ENCODE results near the gene CACNB4.

DNA sequence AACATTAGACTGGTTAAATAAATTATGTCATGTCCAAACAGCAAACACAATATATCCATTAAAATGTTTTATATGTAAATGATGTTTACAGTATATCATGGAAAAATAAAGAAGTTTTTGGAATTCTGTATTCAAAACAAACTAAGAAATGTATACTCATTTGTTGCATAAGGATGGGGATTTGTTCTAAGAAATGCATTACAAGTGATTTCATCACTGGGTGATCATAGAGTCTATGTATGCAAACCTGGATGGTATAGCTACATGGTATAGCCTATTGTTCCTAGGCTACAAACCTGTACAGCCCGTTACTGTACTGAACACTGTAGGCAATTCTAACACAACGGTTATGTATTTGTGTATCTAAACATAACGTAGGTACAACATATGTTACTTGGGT lies 305.7 kb downstream of the CACNB4 start:
- TF ChIP-seq CTCF (IDR thresholded peaks at IDR 0.05) (no peak), POLR2AphosphoS5 (IDR thresholded peaks at IDR 0.05; ENCODE audit: low read depth, low read length) (no peak), REST (IDR thresholded peaks at IDR 0.05; ENCODE audit: insufficient read depth in 1 of 2, low read depth in 2 of 2, low read length in 1 of 2) (no peak), TCF7L2 (IDR thresholded peaks at IDR 0.05; ENCODE audit: low read depth, low read length) (no peak), SIN3A (IDR thresholded peaks at IDR 0.05; ENCODE audit: borderline replicate concordance, insufficient read depth, low read depth, low read length) (no peak)

Measured in Panc1 (cell line).